GM12878 (cell line): ENCODE results near the gene SLC25A28.
"Not testable (repeated sequence)": the region's sequence is repeated elsewhere in the genome, so short reads cannot be mapped to it uniquely, and the experiment has no call there.

Source experiments
- BRCA1 ChIP-seq: IDR thresholded peaks from 2 replicates; pipeline ENCODE4 v1.6.1; 2011; ENCODE audit warnings: low read depth, low read length, improper control_type of control experiment
- ESRRA ChIP-seq: IDR thresholded peaks from 2 replicates; pipeline ENCODE4 v1.6.1; 2012; ENCODE audit warnings: mild to moderate bottlenecking, low read length, improper control_type of control experiment
- EZH2 ChIP-seq: IDR thresholded peaks from 2 replicates; pipeline ENCODE4 v1.6.1; 2012; ENCODE audit warnings: low read depth, mild to moderate bottlenecking, control low read depth, inconsistent platforms, low read length, borderline replicate concordance; ENCODE audit not compliant: control insufficient read depth
- HDAC2 ChIP-seq: fragments of 200-600 bp; sonication (generic); IDR thresholded peaks from 2 replicates; pipeline ENCODE4 v1.6.1; 2017
- MXI1 ChIP-seq: fragments of 150-350 bp; IDR thresholded peaks from 2 replicates; pipeline ENCODE4 v1.6.1; 2011; ENCODE audit warnings: low read depth, mild to moderate bottlenecking, inconsistent platforms, low read length, improper control_type of control experiment
- POLR2A ChIP-seq: IDR thresholded peaks from 2 replicates; pipeline ENCODE4 v1.6.1; 2011; ENCODE audit warnings: low read depth, mild to moderate bottlenecking, low read length
- TCF3 ChIP-seq: IDR thresholded peaks from 2 replicates; pipeline ENCODE4 v1.6.1; 2012; ENCODE audit warnings: low read depth, mild to moderate bottlenecking, low read length, borderline replicate concordance; ENCODE audit not compliant: insufficient read depth
- ZSCAN29 ChIP-seq: fragments of 450-650 bp; IDR thresholded peaks from 2 replicates; pipeline ENCODE4 v1.6.1; 2017; ENCODE audit warnings: mild to moderate bottlenecking, moderate library complexity
- TF ChIP-seq, protein P1 (sequence below), 3 experiments: IDR thresholded peaks in 2 of 3; conservative IDR thresholded peaks in 1 of 3; 2 replicates each; pipeline ENCODE4 v1.5.1; 2011; ENCODE audit warnings: low read depth in 3 of 3, low read length in 3 of 3, mild to moderate bottlenecking in 3 of 3, control low read depth in 2 of 3, moderate library complexity in 2 of 3, inconsistent platforms in 1 of 3, mixed read lengths in 1 of 3; ENCODE audit not compliant: control insufficient read depth in 2 of 3, insufficient read depth in 1 of 3; ENCODE audit errors: extremely low read depth in 1 of 3
- TF ChIP-seq, protein P2 (sequence below): IDR thresholded peaks from 2 replicates; pipeline ENCODE4 v1.6.1; 2012; ENCODE audit warnings: low read depth, low read length, improper control_type of control experiment

DNA sequence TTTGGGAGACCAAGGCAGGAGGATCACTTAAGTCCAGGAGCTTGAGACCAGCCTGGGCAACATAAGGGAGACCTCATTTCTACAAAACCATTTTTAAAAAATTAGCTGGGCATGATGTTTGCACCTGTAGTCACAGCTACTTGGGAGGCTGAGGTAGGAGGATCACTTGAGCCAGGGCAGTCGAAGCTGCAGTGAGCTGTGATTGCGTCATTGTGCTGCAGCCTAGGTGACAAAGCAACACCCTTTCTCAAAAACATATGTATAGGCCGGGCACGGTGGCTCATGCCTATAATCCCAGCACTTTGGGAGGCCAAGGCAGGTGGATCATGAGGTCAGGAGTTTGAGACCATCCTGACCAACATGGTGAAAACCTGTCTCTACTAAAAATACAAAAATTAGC, 23.5 kb downstream of the SLC25A28 start:
- TF ChIP-seq EZH2, HDAC2, ZSCAN29, TCF3, POLR2A, MXI1, BRCA1, ESRRA: not testable (repeated sequence)
- TF ChIP-seq, protein P1, sequence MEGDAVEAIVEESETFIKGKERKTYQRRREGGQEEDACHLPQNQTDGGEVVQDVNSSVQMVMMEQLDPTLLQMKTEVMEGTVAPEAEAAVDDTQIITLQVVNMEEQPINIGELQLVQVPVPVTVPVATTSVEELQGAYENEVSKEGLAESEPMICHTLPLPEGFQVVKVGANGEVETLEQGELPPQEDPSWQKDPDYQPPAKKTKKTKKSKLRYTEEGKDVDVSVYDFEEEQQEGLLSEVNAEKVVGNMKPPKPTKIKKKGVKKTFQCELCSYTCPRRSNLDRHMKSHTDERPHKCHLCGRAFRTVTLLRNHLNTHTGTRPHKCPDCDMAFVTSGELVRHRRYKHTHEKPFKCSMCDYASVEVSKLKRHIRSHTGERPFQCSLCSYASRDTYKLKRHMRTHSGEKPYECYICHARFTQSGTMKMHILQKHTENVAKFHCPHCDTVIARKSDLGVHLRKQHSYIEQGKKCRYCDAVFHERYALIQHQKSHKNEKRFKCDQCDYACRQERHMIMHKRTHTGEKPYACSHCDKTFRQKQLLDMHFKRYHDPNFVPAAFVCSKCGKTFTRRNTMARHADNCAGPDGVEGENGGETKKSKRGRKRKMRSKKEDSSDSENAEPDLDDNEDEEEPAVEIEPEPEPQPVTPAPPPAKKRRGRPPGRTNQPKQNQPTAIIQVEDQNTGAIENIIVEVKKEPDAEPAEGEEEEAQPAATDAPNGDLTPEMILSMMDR (IDR thresholded peaks at IDR 0.05 in 2 of 3, conservative IDR thresholded peaks at IDR 0.05 in 1 of 3; ENCODE audit: control insufficient read depth in 2 of 3, extremely low read depth in 1 of 3, insufficient read depth in 1 of 3, low read depth in 3 of 3, low read length in 3 of 3), result not testable (repeated sequence)
- TF ChIP-seq, protein P2, sequence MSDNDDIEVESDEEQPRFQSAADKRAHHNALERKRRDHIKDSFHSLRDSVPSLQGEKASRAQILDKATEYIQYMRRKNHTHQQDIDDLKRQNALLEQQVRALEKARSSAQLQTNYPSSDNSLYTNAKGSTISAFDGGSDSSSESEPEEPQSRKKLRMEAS, result not testable (repeated sequence)
